Peyer's patch (tissue), 4 donors: Measurements from ENCODE around the gene CRPPA. TPM values are rescaled to one million over a fixed set of nuclear protein-coding genes. Genes with fewer than 3 reads are reported as not detected.

Experiments used
- DNase-seq, 3 donors: peaks; one replicate each; pipeline ENCODE4 v3.0.0-alpha.2; 2017 to 2019
- H3K27ac ChIP-seq, 4 donors: fragments of 200-600 bp; sonication (generic); one replicate each; pipeline ENCODE4 v1.5.1; 2016 to 2019
- H3K27me3 ChIP-seq, 2 donors: fragments of 200-600 bp; sonication (generic); one replicate each; pipeline ENCODE4 v1.5.1; 2019
- H3K36me3 ChIP-seq, 3 donors: fragments of 200-600 bp; sonication (generic); one replicate each; pipeline ENCODE4 v1.5.1; 2016 to 2019
- H3K4me1 ChIP-seq, 4 donors: fragments of 200-600 bp; sonication (generic); one replicate each; pipeline ENCODE4 v1.5.1; 2016 to 2019
- H3K4me3 ChIP-seq, 4 donors: fragments of 200-600 bp; sonication (generic); 1 replicate in 3 of 4; 2 replicates in 1 of 4; pipeline ENCODE4 v1.5.1; 2016 to 2019; ENCODE audit warnings: mild to moderate bottlenecking in 1 of 4
- H3K9me3 ChIP-seq, 4 donors: fragments of 200-600 bp; sonication (generic); one replicate each; pipeline ENCODE4 v1.5.1; 2016 to 2019; ENCODE audit warnings: mild to moderate bottlenecking in 1 of 4
- CTCF ChIP-seq, 6 experiments: fragments of 450-650 bp in 4 of 6; fragments of 200-600 bp in 2 of 6; sonication (generic) in 1 of 6; IDR thresholded peaks; one replicate each; pipeline ENCODE4 v1.5.1; 2017 to 2019; ENCODE audit warnings: antibody characterized with exemption in 6 of 6, mild to moderate bottlenecking in 3 of 6, moderate library complexity in 1 of 6
- POLR2A ChIP-seq, 2 donors: fragments of 450-650 bp; IDR thresholded peaks; one replicate each; pipeline ENCODE4 v1.5.1; 2017; ENCODE audit warnings: antibody characterized with exemption in 2 of 2, mild to moderate bottlenecking in 2 of 2, moderate library complexity in 2 of 2
- total RNA-seq, 4 donors: library from RNA; depleted of rRNA; stranded (reverse); fragments of >200 nt; gene quantifications; one replicate each; pipeline ENCODE4 v1.1.0, GENCODE V29; 2016

Gene CRPPA
- total RNA-seq, result 1 to 10 TPM in 3 of 4 donors, under 1 TPM in 1; 0.67 to 4.1 (median 1.9) TPM

GRCh38 chr7:16421333-16422102 lies at the start of gene CRPPA:
CRPPA (minus strand) TSS chr7:16421538; CDS start chr7:16421322, 216 bp downstream.
- Histone ChIP-seq H3K4me1 (peaks cover 0 to 8% (median 0%) of the 10 kb centered on the region in 4 donors), H3K36me3 (no peaks in the 10 kb centered on the region), H3K27me3 (no peaks in the 10 kb centered on the region), H3K4me3 (peak within 1 kb of the TSS; percentile 62 to 88 (median 82)), H3K27ac (peak within 1 kb of the TSS; percentile 83 to 98 (median 93)), H3K9me3 (no peaks in the 10 kb centered on the region)
- no peak for TF ChIP-seq CTCF (IDR thresholded peaks at IDR 0.05)
- TF ChIP-seq POLR2A (IDR thresholded peaks at IDR 0.05), result no peak
- DNase-seq, result peak in 2 of 3 donors; percentile 21 to 70

GRCh38 chr7:16465469-16466361 lies 44.4 kb upstream of the CRPPA start, which contains the start of gene SOSTDC1:
SOSTDC1 (minus strand) TSS chr7:16465738; CDS start chr7:16465668, 70 bp downstream.
- Histone ChIP-seq H3K4me3 (peak within 1 kb of the TSS in 2 of 4 donors; percentile 11 to 36), H3K9me3 (no peaks in the 10 kb centered on the region), H3K4me1 (no peaks in the 10 kb centered on the region), H3K27me3 (no peaks in the 10 kb centered on the region), H3K27ac (peak within 1 kb of the TSS in 1 of 4 donors; percentile 60), H3K36me3 (no peaks in the 10 kb centered on the region)
- DNase-seq, result no peak
- TF ChIP-seq POLR2A (IDR thresholded peaks at IDR 0.05) (no peak), CTCF (IDR thresholded peaks at IDR 0.05) (no peak)

DNA sequence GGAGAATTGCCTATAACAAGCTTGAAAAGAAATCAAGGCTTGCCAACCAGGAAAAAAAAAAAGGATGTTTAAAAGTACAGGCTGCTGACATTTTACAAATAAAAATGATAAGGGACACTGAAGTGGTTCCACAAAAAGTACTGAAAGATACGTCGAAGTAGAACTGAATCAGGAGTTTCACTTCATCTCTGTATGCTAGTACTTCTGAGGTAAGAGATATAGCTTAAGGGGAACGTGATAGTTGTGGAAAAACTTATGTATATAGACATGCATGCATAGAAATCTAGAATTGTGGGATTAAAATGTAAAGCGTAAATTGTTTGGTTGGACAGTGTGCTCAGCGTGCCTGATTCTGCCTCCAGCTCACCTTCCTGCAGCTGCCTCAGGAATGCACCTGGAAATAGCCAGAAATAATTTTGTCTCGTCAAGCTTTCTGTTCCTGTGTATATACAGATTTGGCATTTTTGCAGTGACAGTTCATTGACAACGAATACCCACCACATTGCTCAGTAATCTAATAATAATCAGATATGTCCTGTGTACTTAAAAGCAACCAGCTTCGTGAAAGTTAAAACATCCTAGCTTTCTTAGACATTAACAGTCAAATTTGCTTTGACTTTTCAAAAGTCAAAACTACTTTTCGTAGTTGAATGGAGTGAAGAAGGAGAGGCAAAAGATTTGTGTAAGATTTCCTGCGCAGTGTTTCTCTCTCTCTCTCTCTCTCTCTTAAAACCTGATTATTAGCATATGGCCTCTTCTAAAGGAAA lies 42.8 kb upstream of the CRPPA start:
- Histone ChIP-seq H3K9me3 (no peaks in the 10 kb centered on the region), H3K36me3 (no peaks in the 10 kb centered on the region), H3K4me1 (no peaks in the 10 kb centered on the region), H3K27ac (no peak overlapping the region), H3K4me3 (peak overlapping the region in 1 of 4 donors; percentile 33), H3K27me3 (no peaks in the 10 kb centered on the region)
- no peak for DNase-seq
- TF ChIP-seq POLR2A (IDR thresholded peaks at IDR 0.05) (no peak), CTCF (IDR thresholded peaks at IDR 0.05) (no peak)

DNA sequence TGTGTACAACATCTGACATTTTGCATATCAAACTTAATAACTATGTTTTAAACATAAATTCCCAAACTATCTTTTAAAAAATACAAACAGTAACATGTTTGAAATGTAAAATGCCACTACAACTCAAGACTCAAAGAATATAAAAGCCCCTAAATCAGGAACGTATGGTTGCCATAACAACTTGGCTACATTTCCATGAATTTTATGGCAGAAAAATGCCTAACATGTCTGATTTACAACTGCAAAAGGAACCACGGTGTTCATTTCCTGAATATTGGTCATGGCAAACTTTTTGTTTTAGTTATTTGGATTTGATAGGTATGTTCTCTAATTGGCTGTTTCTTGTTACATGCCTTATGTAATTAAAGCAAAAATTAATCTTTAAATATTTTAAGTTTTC lies 42.2 kb upstream of the CRPPA start:
- Histone ChIP-seq H3K27ac (no peak overlapping the region), H3K4me1 (no peaks in the 10 kb centered on the region), H3K4me3 (peak overlapping the region in 1 of 4 donors; percentile 33), H3K27me3 (no peaks in the 10 kb centered on the region), H3K9me3 (no peaks in the 10 kb centered on the region), H3K36me3 (no peaks in the 10 kb centered on the region)
- no peak for DNase-seq
- no peak for TF ChIP-seq CTCF (IDR thresholded peaks at IDR 0.05)
- TF ChIP-seq POLR2A (IDR thresholded peaks at IDR 0.05), result no peak

GRCh38 chr7:16462431-16462889 lies 41.1 kb upstream of the CRPPA start:
- TF ChIP-seq POLR2A (IDR thresholded peaks at IDR 0.05) (no peak), CTCF (IDR thresholded peaks at IDR 0.05) (no peak)
- H3K36me3 ChIP-seq, result no peaks in the 10 kb centered on the region
- H3K4me1 ChIP-seq, result no peaks in the 10 kb centered on the region
- DNase-seq, result no peak
- no peak overlapping the region for H3K4me3 ChIP-seq
- no peak overlapping the region for H3K27ac ChIP-seq
- H3K27me3 ChIP-seq, result no peaks in the 10 kb centered on the region
- no peaks in the 10 kb centered on the region for H3K9me3 ChIP-seq
